ENCODE measurements around the gene PAFAH2. TPM values are rescaled to one million over a fixed set of nuclear protein-coding genes. Genes with fewer than 3 reads are reported as not detected.
"Not testable (repeated sequence)": the region's sequence is repeated elsewhere in the genome, so short reads cannot be mapped to it uniquely, and the experiment has no call there.

Gene PAFAH2
- total RNA-seq, 2 donors from 2014 or later: 4.3 to 5.5 TPM

- Histone ChIP-seq H3K4me1 (no peaks in the 10 kb centered on the region), H3K4me3 (no peak overlapping the region), H3K27me3 (no peaks in the 10 kb centered on the region), H3K27ac (no peak overlapping the region), H3K36me3 (peaks cover 6% of the 10 kb centered on the region), H3K9me3 (no peaks in the 10 kb centered on the region)
- no peak for DNase-seq (ENCODE audit: low spot score)
- TF ChIP-seq CTCF (IDR thresholded peaks at IDR 0.05): no peak
These were observed 43.5 kb downstream of the PAFAH2 start for GRCh38 chr1:25954282-25954938.

GRCh38 chr1:25952841-25953401 is 44.9 kb downstream of the PAFAH2 start:
- no peak overlapping the region for H3K4me3 ChIP-seq
- no peak for DNase-seq (ENCODE audit: low spot score)
- no peak for TF ChIP-seq CTCF (IDR thresholded peaks at IDR 0.05)
- H3K4me1 ChIP-seq: no peaks in the 10 kb centered on the region
- no peak overlapping the region for H3K27ac ChIP-seq
- no peaks in the 10 kb centered on the region for H3K36me3 ChIP-seq
- no peaks in the 10 kb centered on the region for H3K9me3 ChIP-seq
- no peaks in the 10 kb centered on the region for H3K27me3 ChIP-seq

- no peak overlapping the region for H3K27ac ChIP-seq
- TF ChIP-seq CTCF (IDR thresholded peaks at IDR 0.05): no peak
- no peaks in the 10 kb centered on the region for H3K9me3 ChIP-seq
- no peaks in the 10 kb centered on the region for H3K36me3 ChIP-seq
- no peak overlapping the region for H3K4me3 ChIP-seq
- no peak for DNase-seq (ENCODE audit: low spot score)
- no peaks in the 10 kb centered on the region for H3K4me1 ChIP-seq
- no peaks in the 10 kb centered on the region for H3K27me3 ChIP-seq
These were observed 49.2 kb downstream of the PAFAH2 start for GRCh38 chr1:25948641-25949040.

GRCh38 chr1:25947027-25947426 is 50.8 kb downstream of the PAFAH2 start:
- Histone ChIP-seq H3K36me3 (no peaks in the 10 kb centered on the region), H3K27ac (no peak overlapping the region)
- TF ChIP-seq CTCF (IDR thresholded peaks at IDR 0.05): no peak

GRCh38 chr1:25945761-25946160 is 52.1 kb downstream of the PAFAH2 start:
- no peak overlapping the region for H3K27ac ChIP-seq
- H3K4me1 ChIP-seq: no peaks in the 10 kb centered on the region
- no peak for TF ChIP-seq CTCF (IDR thresholded peaks at IDR 0.05)
- no peaks in the 10 kb centered on the region for H3K27me3 ChIP-seq
- H3K36me3 ChIP-seq: no peaks in the 10 kb centered on the region
- no peak for DNase-seq (ENCODE audit: low spot score)
- no peaks in the 10 kb centered on the region for H3K9me3 ChIP-seq
- H3K4me3 ChIP-seq: no peak overlapping the region

More at GRCh38 chr1:25947027-25947426, 50.8 kb downstream of the PAFAH2 start:
- no peak for DNase-seq (ENCODE audit: low spot score)
- Histone ChIP-seq H3K4me1 (no peaks in the 10 kb centered on the region), H3K27me3 (no peaks in the 10 kb centered on the region), H3K4me3 (no peak overlapping the region), H3K9me3 (no peaks in the 10 kb centered on the region)

- Histone ChIP-seq H3K9me3 (no peaks in the 10 kb centered on the region), H3K4me1 (no peaks in the 10 kb centered on the region), H3K36me3 (no peaks in the 10 kb centered on the region), H3K27ac (no peak overlapping the region), H3K27me3 (no peaks in the 10 kb centered on the region), H3K4me3 (no peak overlapping the region)
- TF ChIP-seq CTCF (IDR thresholded peaks at IDR 0.05): no peak
- DNase-seq (ENCODE audit: low spot score): no peak
These were observed 52.9 kb downstream of the PAFAH2 start for GRCh38 chr1:25944986-25945385.

- H3K9me3 ChIP-seq; H3K27me3 ChIP-seq; H3K36me3 ChIP-seq; H3K4me1 ChIP-seq; H3K4me3 ChIP-seq; DNase-seq (ENCODE audit: low spot score); H3K27ac ChIP-seq: not testable (repeated sequence)
These were observed 54.4 kb downstream of the PAFAH2 start for GRCh38 chr1:25943511-25943910.
